HG03354 (cell line): ENCODE measurements around the gene HOXD10.

ENCODE experiments used
- ATAC-seq: cut with Tn5 transposase; IDR thresholded peaks from one replicate; pipeline ENCODE4 v1.9.1; 2021; ENCODE audit warnings: mild to moderate bottlenecking; ENCODE audit not compliant: unreplicated experiment, poor library complexity, severe bottlenecking

Gene HOXD10

GRCh38 chr2:176093145-176093897, 23.3 kb upstream of the HOXD10 start:
- ATAC-seq: no peak

GRCh38 chr2:176093898-176094249, 22.7 kb upstream of the HOXD10 start:
- ATAC-seq: no peak

DNA sequence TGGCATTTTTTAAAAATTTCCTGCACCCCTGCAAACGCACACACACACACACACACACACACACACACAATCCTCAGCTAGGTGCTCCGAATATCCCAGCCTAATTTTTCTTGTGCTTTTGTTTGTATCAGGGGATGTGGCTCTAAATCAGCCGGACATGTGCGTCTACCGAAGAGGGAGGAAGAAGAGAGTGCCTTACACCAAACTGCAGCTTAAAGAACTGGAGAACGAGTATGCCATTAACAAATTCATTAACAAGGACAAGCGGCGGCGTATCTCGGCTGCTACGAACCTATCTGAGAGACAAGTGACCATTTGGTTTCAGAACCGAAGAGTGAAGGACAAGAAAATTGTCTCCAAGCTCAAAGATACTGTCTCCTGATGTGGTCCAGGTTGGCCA, 22.2 kb upstream of the HOXD10 start:
- no peak for ATAC-seq

GRCh38 chr2:176095421-176095820, 21.2 kb upstream of the HOXD10 start:
- no peak for ATAC-seq

GRCh38 chr2:176096243-176096985, 20.2 kb upstream of the HOXD10 start:
- no peak for ATAC-seq

GRCh38 chr2:176096986-176097819, 19.4 kb upstream of the HOXD10 start:
- ATAC-seq: peak; percentile 85

- no peak for ATAC-seq
These were observed 18.7 kb upstream of the HOXD10 start for GRCh38 chr2:176097820-176098365.

DNA sequence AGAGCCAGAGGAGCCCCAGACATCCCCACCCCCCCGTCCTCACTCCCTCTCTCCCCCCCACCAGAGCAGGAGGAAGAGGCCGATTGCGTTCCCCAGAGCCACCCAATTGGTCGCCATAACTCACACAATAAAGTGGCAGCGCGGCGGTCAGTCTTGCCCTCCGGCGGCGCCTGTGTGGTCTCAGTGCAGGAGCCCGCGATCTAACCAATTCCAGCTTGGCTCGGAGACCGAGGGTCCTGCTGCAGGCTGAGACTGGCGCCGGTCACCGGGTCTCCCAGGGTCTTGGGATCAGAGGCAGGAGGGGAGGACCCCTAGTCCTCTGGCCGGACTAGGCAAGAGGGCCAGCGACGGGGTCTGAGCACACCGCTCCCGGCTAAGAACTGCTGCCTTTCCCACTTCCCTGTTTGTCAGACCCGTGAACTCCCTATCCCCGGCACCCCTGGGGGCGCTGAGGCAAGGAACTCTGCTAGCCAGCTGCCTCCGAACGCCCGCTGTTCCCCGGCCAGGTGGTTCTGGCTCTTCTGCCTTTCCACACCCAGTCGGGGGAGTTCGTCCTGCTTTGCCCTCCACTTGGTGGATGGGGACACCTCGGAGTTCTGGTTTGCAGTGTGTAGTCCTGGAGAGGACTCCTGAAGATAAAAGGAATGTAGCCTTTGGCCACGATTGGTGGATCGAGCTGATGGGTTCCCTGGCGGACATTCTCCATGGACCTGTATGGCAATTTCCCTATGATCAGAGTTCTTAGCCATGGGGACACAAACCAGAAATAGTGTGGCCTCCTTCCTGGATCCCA, 18.0 kb upstream of the HOXD10 start:
- ATAC-seq: no peak

GRCh38 chr2:176099159-176099727, 17.3 kb upstream of the HOXD10 start:
- ATAC-seq: no peak

GRCh38 chr2:176099728-176100546, 16.6 kb upstream of the HOXD10 start, which contains the start of gene HOXD12:
TSS of gene HOXD12 (plus strand) at chr2:176099795. CDS start at chr2:176099802, 7 bp downstream.
- ATAC-seq: no peak

DNA sequence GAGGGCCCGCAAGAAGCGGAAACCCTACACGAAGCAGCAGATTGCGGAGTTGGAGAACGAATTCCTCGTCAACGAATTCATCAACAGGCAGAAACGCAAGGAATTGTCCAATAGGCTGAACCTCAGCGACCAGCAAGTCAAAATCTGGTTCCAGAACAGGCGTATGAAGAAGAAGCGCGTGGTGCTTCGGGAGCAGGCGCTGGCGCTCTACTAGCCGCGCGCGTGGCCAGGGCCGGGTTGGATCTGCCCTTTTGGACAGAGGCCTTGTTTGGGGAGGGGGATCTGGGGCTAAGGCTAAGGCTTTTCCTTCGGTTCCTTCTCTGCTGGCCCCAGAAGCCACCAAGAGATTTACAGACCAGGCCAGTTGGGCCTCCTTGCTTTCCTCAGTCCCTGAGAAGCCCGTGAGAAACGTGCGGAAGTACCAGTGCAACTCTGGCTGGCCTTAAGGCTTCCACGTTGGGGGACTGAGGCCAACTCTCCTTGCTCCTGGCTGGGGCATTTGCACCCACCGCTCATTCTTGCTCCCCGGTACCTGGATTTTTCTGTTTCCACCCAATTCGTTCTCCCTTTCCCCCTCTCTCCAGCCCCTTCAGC, 15.9 kb upstream of the HOXD10 start:
- no peak for ATAC-seq

GRCh38 chr2:176101216-176101830, 15.3 kb upstream of the HOXD10 start:
- no peak for ATAC-seq

DNA sequence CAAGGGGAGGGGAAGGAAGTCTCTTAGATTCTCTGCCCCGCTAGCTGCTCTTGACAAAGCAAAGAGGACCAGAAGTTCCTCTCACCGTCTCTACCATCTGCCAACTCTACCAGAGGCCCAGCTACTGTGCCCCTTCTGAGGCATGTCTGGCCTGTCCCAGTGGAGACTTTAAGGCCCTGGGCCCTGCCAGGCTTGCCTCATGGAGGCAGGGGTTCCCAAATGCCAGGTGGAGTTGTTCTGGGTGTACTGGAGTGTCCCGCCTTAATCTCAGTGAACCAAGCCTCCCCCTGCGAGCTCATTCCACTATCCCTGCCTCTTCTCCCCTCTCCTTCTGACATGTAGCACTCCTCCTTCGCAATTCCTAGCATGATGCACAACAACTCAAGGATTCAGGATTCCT, 14.7 kb upstream of the HOXD10 start:
- ATAC-seq: no peak

DNA sequence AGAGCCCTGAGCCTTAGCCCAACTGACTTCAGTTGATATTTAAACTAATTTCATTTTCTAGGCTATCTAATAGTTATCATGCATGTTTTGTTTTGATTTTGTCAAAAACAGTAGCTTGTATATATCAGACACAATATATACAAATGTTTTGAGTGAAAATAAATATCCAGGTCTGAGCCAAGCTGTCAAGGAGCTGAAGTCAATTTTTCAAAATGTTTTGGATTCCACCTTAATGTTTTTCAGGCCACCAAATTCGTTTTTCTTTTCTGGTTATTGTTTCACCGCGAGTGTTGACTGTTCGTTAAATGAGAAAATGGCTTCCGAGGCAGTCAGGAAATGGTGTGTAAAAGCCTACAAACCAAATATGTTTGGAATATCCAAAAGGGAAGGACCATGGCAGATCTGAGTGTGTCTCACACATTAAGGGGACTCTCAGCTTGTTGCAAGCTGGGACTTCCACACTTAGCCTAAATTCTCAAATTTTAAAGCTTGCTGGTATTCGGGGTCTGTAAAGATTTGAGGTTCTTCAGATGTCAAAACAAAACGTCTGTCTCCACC, 14.2 kb upstream of the HOXD10 start:
- ATAC-seq: no peak

DNA sequence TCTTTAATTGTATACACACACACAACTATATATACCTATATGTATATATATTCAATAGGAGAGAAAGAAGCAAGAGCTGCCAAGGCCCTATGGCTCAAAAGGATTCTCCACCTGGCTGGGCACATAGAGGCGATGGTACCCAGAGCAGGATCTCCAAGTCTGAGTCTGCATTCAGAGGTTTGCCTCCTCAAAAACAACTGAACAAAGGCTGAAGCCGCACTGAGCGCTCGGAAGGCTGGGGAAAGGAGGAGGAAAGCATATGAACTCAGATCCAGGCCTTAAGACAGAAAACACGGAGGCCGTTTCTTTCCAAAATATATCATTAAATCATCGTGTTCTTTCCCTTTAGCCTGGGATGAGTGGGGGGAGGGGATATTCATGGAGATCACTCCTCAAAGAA, 13.4 kb upstream of the HOXD10 start:
- no peak for ATAC-seq

DNA sequence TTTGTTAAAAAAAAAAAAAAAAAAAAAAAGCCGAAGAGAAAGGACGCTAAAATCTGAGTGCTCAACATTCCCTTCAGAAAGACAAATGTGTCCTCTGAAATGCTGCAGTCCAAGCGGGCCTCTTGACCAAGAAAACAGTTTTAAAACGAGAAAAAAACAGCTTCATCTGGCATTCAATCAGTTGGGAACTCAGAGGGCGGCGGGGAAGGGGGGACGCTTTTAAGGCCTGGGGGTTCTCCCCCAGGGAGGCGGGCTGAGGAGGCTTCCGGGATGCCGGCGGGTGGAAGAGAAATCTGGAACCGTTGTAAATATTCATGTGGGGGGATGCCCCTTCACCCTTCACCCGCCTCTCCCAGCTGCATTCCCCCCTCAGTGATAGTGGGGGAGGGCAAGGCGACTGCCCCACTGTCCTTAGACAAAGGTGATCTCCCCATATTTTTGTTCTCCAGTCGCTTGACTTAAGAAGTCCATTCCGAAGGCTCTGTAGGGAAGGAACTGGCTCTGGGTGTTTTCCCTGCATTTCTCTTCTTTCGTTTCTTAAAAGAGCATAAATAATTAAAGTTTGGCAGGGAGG, 12.7 kb upstream of the HOXD10 start:
- ATAC-seq: no peak
